22Rv1 (cell line): ENCODE results near the gene ZYG11B.

Experiments used
- ZFX ChIP-seq: fragments of 450-650 bp; IDR thresholded peaks from 2 replicates; pipeline ENCODE4 v1.6.1; 2017; ENCODE audit warnings: antibody characterized with exemption, borderline replicate concordance
- TF ChIP-seq, protein P1 (sequence below): fragments of 450-650 bp; IDR thresholded peaks from 2 replicates; pipeline ENCODE4 v1.5.1; 2017; ENCODE audit warnings: mild to moderate bottlenecking

DNA sequence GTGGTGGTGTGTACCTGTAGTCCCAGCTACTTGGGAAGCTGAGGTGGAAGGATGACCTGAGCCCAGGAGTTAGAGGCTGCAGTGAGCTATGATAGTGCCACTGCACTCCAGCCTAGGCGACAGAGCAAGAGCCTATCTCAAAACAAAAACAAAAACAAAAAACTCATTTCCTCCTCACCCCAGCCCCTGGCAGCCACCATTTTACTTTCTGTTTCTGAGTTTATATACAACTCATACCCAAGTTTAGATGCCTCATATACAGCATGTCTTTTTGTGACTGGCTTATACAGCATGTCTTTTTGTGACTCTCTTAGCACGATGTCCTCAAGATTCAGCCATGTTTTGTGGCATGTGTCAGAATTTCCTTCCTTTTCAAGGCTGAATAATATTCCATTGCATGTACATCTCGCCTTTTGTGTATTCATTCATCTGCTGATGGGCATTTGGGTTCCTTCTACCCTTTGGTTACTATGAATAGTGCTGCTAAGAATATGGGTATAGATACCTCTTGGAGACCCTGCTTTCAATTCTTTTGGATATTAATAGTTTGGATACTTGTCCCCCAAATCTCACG, 42.8 kb upstream of the ZYG11B start:
- TF ChIP-seq, protein P1, sequence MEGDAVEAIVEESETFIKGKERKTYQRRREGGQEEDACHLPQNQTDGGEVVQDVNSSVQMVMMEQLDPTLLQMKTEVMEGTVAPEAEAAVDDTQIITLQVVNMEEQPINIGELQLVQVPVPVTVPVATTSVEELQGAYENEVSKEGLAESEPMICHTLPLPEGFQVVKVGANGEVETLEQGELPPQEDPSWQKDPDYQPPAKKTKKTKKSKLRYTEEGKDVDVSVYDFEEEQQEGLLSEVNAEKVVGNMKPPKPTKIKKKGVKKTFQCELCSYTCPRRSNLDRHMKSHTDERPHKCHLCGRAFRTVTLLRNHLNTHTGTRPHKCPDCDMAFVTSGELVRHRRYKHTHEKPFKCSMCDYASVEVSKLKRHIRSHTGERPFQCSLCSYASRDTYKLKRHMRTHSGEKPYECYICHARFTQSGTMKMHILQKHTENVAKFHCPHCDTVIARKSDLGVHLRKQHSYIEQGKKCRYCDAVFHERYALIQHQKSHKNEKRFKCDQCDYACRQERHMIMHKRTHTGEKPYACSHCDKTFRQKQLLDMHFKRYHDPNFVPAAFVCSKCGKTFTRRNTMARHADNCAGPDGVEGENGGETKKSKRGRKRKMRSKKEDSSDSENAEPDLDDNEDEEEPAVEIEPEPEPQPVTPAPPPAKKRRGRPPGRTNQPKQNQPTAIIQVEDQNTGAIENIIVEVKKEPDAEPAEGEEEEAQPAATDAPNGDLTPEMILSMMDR: no peak
- TF ChIP-seq ZFX: no peak
